H7 (cell line): ENCODE data around the gene TTYH1. TPM values are rescaled to one million over a fixed set of nuclear protein-coding genes. Genes with fewer than 3 reads are reported as not detected.

Source experiments
- DNase-seq: peaks from one replicate; pipeline ENCODE4 v3.0.0; 2012
- H3K27me3 ChIP-seq: 2 replicates; pipeline ENCODE4 v1.6.0; 2011; ENCODE audit warnings: mild to moderate bottlenecking, low read length; ENCODE audit not compliant: control insufficient read depth, insufficient read depth
- H3K36me3 ChIP-seq: replicated peaks from 2 replicates; pipeline ENCODE4 v1.5.1; 2011; ENCODE audit warnings: low read length; ENCODE audit not compliant: control insufficient read depth, insufficient read depth
- H3K4me3 ChIP-seq: 2 replicates; pipeline ENCODE4 v1.5.1; 2011; ENCODE audit warnings: low read depth, mild to moderate bottlenecking, control low read depth, low read length, moderate library complexity; ENCODE audit not compliant: insufficient read depth
- total RNA-seq: library from RNA; depleted of rRNA; stranded (reverse); fragments of >200 nt; shearing (Covaris generic); gene quantifications from 2 replicates; pipeline ENCODE4 v1.2.3, GENCODE V29; 2014

Gene TTYH1
- total RNA-seq, 1 experiment from 2014 or later = 13.4 TPM

GRCh38 chr19:54424660-54425381, 9.6 kb downstream of the TTYH1 start:
- Histone ChIP-seq H3K36me3 (no peaks in the 10 kb centered on the region), H3K4me3 (no peak overlapping the region), H3K27me3 (no peaks in the 10 kb centered on the region; the same call in 1 of the 2 replicates)
- DNase-seq = no peak

GRCh38 chr19:54425382-54425723, 10.1 kb downstream of the TTYH1 start:
- no peak overlapping the region for H3K4me3 ChIP-seq

GRCh38 chr19:54426291-54426931, 11.1 kb downstream of the TTYH1 start:
- DNase-seq = peak; percentile 42
- Histone ChIP-seq H3K4me3 (no peak overlapping the region), H3K36me3 (no peaks in the 10 kb centered on the region), H3K27me3 (no peaks in the 10 kb centered on the region; the same call in 1 of the 2 replicates)

More at GRCh38 chr19:54425382-54425723, 10.1 kb downstream of the TTYH1 start:
- Histone ChIP-seq H3K36me3 (no peaks in the 10 kb centered on the region), H3K27me3 (no peaks in the 10 kb centered on the region; the same call in 1 of the 2 replicates)
- DNase-seq = no peak

GRCh38 chr19:54427586-54427985, 12.3 kb downstream of the TTYH1 start:
- Histone ChIP-seq H3K27me3 (peaks cover 2% of the 10 kb centered on the region; the same call in 1 of the 2 replicates), H3K4me3 (no peak overlapping the region), H3K36me3 (no peaks in the 10 kb centered on the region)
- no peak for DNase-seq

GRCh38 chr19:54428323-54429175, 13.3 kb downstream of the TTYH1 start:
- Histone ChIP-seq H3K27me3 (peaks cover 2% of the 10 kb centered on the region; the same call in 1 of the 2 replicates), H3K36me3 (no peaks in the 10 kb centered on the region), H3K4me3 (no peak overlapping the region)
- no peak for DNase-seq

GRCh38 chr19:54429176-54429495, 13.9 kb downstream of the TTYH1 start:
- H3K27me3 ChIP-seq = peaks cover 2% of the 10 kb centered on the region; the same call in 1 of the 2 replicates
- H3K36me3 ChIP-seq = no peaks in the 10 kb centered on the region

GRCh38 chr19:54429545-54430227, 14.4 kb downstream of the TTYH1 start:
- no peak overlapping the region for H3K4me3 ChIP-seq
- peak; percentile 80 for DNase-seq
- no peaks in the 10 kb centered on the region for H3K36me3 ChIP-seq
- H3K27me3 ChIP-seq = peaks cover 2% of the 10 kb centered on the region; the same call in 1 of the 2 replicates

More at GRCh38 chr19:54429176-54429495, 13.9 kb downstream of the TTYH1 start:
- peak; percentile 58 for DNase-seq
- no peak overlapping the region for H3K4me3 ChIP-seq

- DNase-seq = peak; percentile 97
- H3K36me3 ChIP-seq = no peaks in the 10 kb centered on the region
- peaks cover 2% of the 10 kb centered on the region; the same call in 1 of the 2 replicates for H3K27me3 ChIP-seq
- H3K4me3 ChIP-seq = peak overlapping the region; percentile 60
Measured at GRCh38 chr19:54430306-54431254, 15.3 kb downstream of the TTYH1 start.

- peak overlapping the region; percentile 60; the same call in 1 of the 2 replicates for H3K4me3 ChIP-seq
- peaks cover 2% of the 10 kb centered on the region; the same call in 1 of the 2 replicates for H3K27me3 ChIP-seq
- DNase-seq = no peak
- no peaks in the 10 kb centered on the region for H3K36me3 ChIP-seq
Measured at GRCh38 chr19:54431255-54431838, 16.1 kb downstream of the TTYH1 start.

- Histone ChIP-seq H3K36me3 (no peaks in the 10 kb centered on the region), H3K27me3 (peaks cover 2% of the 10 kb centered on the region; the same call in 1 of the 2 replicates), H3K4me3 (no peak overlapping the region)
- DNase-seq = peak; percentile 15
Measured at GRCh38 chr19:54432144-54432738, 17.0 kb downstream of the TTYH1 start.

- Histone ChIP-seq H3K36me3 (no peaks in the 10 kb centered on the region), H3K4me3 (no peak overlapping the region), H3K27me3 (peaks cover 2% of the 10 kb centered on the region; the same call in 1 of the 2 replicates)
- no peak for DNase-seq
Measured at GRCh38 chr19:54433697-54434096, 18.4 kb downstream of the TTYH1 start.

- DNase-seq = peak; percentile 51
- peaks cover 2% of the 10 kb centered on the region; the same call in 1 of the 2 replicates for H3K27me3 ChIP-seq
- no peak overlapping the region for H3K4me3 ChIP-seq
- no peaks in the 10 kb centered on the region; the same call in 1 of the 2 replicates for H3K36me3 ChIP-seq
Measured at GRCh38 chr19:54434112-54434872, 19.0 kb downstream of the TTYH1 start.
